Measurements from ENCODE around the gene PCLO.

PCLO gene

GRCh38 chr7:83162402-83163256 lies at the start of gene PCLO:
PCLO (minus strand) TSS chr7:83162884; CDS start chr7:83162592, 292 bp downstream.
- DNase-seq (ENCODE audit: low spot score), result no peak

- DNase-seq (ENCODE audit: low spot score), result no peak
Observed at GRCh38 chr7:83211685-83212084, 49.0 kb upstream of the PCLO start.

- DNase-seq (ENCODE audit: low spot score), result no peak
Observed at GRCh38 chr7:83210479-83210878, 47.8 kb upstream of the PCLO start.

- DNase-seq (ENCODE audit: low spot score), result no peak
Observed at GRCh38 chr7:83204715-83205114, 42.0 kb upstream of the PCLO start.

GRCh38 chr7:83201355-83201754 lies 38.7 kb upstream of the PCLO start:
- no peak for DNase-seq (ENCODE audit: low spot score)

GRCh38 chr7:83190659-83191389 lies 28.1 kb upstream of the PCLO start:
- DNase-seq (ENCODE audit: low spot score), result no peak

GRCh38 chr7:83178796-83179195 lies 16.1 kb upstream of the PCLO start:
- no peak for DNase-seq (ENCODE audit: low spot score)

GRCh38 chr7:83178066-83178465 lies 15.4 kb upstream of the PCLO start:
- no peak for DNase-seq (ENCODE audit: low spot score)

GRCh38 chr7:83173664-83174063 lies 11.0 kb upstream of the PCLO start:
- DNase-seq (ENCODE audit: low spot score), result no peak

- no peak for DNase-seq (ENCODE audit: low spot score)
Observed at GRCh38 chr7:83166781-83167180, 4.1 kb upstream of the PCLO start.

GRCh38 chr7:83161899-83162401 lies 734 bp downstream of the PCLO start:
- no peak for DNase-seq (ENCODE audit: low spot score)

- no peak for DNase-seq (ENCODE audit: low spot score)
Observed at GRCh38 chr7:83161186-83161585, 1.5 kb downstream of the PCLO start.

GRCh38 chr7:83159731-83160130 lies 3.0 kb downstream of the PCLO start:
- no peak for DNase-seq (ENCODE audit: low spot score)

- no peak for DNase-seq (ENCODE audit: low spot score)
Observed at GRCh38 chr7:83156006-83156405, 6.7 kb downstream of the PCLO start.

GRCh38 chr7:83155407-83155806 lies 7.3 kb downstream of the PCLO start:
- no peak for DNase-seq (ENCODE audit: low spot score)

- no peak for DNase-seq (ENCODE audit: low spot score)
Observed at GRCh38 chr7:83153419-83153818, 9.3 kb downstream of the PCLO start.

GRCh38 chr7:83150310-83150709 lies 12.4 kb downstream of the PCLO start:
- no peak for DNase-seq (ENCODE audit: low spot score)

GRCh38 chr7:83149466-83149865 lies 13.2 kb downstream of the PCLO start:
- no peak for DNase-seq (ENCODE audit: low spot score)

- no peak for DNase-seq (ENCODE audit: low spot score)
Observed at GRCh38 chr7:83148776-83149175, 13.9 kb downstream of the PCLO start.

GRCh38 chr7:83143107-83143506 lies 19.6 kb downstream of the PCLO start:
- DNase-seq (ENCODE audit: low spot score), result no peak

GRCh38 chr7:83142365-83142764 lies 20.3 kb downstream of the PCLO start:
- no peak for DNase-seq (ENCODE audit: low spot score)

GRCh38 chr7:83141927-83142326 lies 20.8 kb downstream of the PCLO start:
- no peak for DNase-seq (ENCODE audit: low spot score)
